GM19099 (cell line): ENCODE measurements around the gene OR1M1.

ENCODE experiments used
- POLR2A ChIP-seq: IDR thresholded peaks from 3 replicates; pipeline ENCODE4 v1.6.1; 2011; ENCODE audit warnings: low read depth; ENCODE audit not compliant: insufficient read length; ENCODE audit errors: extremely low read depth

Gene OR1M1

DNA sequence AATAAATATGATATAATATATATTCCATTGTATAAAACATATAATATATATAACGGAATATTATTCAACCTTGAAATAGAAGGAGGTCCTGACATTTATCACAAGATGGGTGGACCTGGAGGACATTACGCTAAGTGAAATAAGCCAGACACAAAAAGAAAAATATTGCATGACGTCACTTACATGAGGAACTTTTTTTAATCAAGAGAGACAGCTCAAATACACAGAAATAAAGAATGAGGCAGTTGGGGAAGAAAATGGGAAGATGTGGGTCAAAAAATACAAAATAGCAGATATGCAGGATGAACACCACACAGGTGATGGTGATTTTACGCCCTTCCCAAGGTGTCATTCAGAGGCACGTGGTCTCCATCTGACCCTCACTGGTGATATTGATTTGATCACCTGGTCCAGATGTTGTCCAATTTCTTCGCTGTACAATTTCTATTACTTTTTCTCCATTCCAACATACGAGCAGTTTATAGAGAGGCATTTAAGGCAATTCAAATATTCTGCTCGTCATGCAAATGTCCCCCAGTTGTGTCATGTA, 52.8 kb downstream of the OR1M1 start:
- TF ChIP-seq POLR2A, result no peak

DNA sequence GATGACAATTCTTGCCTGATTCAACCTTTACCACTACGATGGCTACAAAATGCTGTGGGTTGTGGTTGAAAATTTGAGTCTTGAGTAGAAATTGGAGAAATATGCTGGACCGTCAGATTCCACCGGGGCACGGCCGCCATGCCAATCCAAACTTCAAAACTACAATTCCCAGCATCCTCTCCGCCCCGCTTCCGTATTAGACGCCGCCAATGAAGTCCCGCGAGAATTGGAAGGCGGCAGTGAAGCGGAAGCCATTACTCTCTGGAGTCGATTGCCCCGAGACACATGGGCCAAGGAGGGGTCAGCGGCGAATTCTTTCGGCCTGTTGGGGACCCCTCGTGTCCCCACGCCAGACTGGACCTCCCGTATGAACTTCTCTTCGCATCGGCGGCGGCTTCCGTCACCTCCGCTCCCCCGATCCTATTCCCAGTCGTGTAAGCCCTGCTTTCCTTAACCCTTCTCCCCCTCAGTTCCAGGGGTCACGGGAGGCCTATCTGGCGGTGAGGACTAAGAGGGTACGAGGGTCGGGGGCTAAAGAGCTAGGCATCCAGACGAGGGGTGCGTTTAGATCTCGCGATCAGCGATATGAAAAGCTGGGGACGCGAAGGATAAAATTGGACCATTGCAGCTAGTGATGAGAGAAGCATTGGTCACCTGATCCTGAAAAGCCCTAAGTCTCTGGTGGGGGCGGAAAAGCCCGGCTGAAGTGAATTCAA, 53.5 kb downstream of the OR1M1 start, which contains the start of gene ZNF317:
Gene ZNF317, plus strand, starts transcription at position 239 of the 716 bp plus-strand sequence. CDS start 15,620 bp downstream, outside the sequence.
- TF ChIP-seq POLR2A, result peak; percentile 87

DNA sequence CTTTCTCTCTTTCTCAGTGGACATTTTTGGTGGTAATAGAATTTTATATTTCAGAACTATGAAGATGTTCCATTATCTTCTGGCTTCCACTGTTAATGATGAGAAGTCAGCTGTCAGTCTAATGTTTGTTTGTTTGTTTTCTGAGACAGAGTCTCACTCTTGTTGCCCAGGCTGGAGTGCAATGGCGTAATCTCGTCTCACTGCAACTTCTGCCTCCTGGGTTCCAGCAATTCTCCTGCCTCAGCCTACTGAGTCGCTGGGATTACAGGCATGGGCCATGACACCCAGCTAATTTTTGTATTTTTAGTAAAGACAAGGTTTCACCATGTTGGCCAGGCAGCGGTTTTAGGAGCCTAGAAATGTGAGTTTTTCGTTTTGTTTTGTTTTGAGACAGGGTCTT, 58.1 kb downstream of the OR1M1 start:
- TF ChIP-seq POLR2A, result no peak
